ENCODE results near the gene MPL. TPM values are rescaled to one million over a fixed set of nuclear protein-coding genes. Genes with fewer than 3 reads are reported as not detected.

The MPL gene
- total RNA-seq, 1 experiment from 2014 or later, result 0.15 TPM

- ChIA-PET CTCF (no interaction called here), POLR2A (no interaction called here)
- H3K27me3 Mint-ChIP-seq (ENCODE audit: low read depth), result no peaks in the 10 kb centered on the region
- no peak for DNase-seq (ENCODE audit: low spot score)
- H3K4me1 Mint-ChIP-seq, result peaks cover 10% of the 10 kb centered on the region
- ATAC-seq, result no peak
- no peak overlapping the region for H3K4me3 Mint-ChIP-seq
- TF ChIP-seq EMX1 (CRISPR knock-in tag; IDR thresholded peaks at IDR 0.05) (no peak), SOX15 (CRISPR knock-in tag; IDR thresholded peaks at IDR 0.05) (no peak), ZNF281 (CRISPR knock-in tag; IDR thresholded peaks at IDR 0.05) (no peak), KAT7 (CRISPR knock-in tag; IDR thresholded peaks at IDR 0.05; ENCODE audit: borderline replicate concordance) (no peak), CTCF (IDR thresholded peaks at IDR 0.05) (no peak), GTF2I (CRISPR knock-in tag; conservative IDR thresholded peaks at IDR 0.05) (no peak), ZNF121 (CRISPR knock-in tag; IDR thresholded peaks at IDR 0.05) (no peak), E2F5 (CRISPR knock-in tag; IDR thresholded peaks at IDR 0.05) (no peak)
- no peaks in the 10 kb centered on the region for H3K36me3 Mint-ChIP-seq
- no peak overlapping the region for H3K27ac Mint-ChIP-seq
- H3K9me3 Mint-ChIP-seq, result peaks cover 1% of the 10 kb centered on the region
These were observed 17.9 kb upstream of the MPL start for GRCh38 chr1:43319766-43320165.

- no peak overlapping the region for H3K27ac Mint-ChIP-seq
- H3K27me3 Mint-ChIP-seq (ENCODE audit: low read depth), result no peaks in the 10 kb centered on the region
- H3K9me3 Mint-ChIP-seq, result peaks cover 13% of the 10 kb centered on the region
- ATAC-seq, result no peak
- H3K36me3 Mint-ChIP-seq, result no peaks in the 10 kb centered on the region
- peaks cover 11% of the 10 kb centered on the region for H3K4me1 Mint-ChIP-seq
- ChIA-PET CTCF (interaction anchor here (0.7 to 1.5 kb wide), 2 partner anchors 9 to 93 kb away, joined by 3 to 8 read pairs; no protein-coding TSS in a partner anchor), POLR2A (no interaction called here)
- no peak for DNase-seq (ENCODE audit: low spot score)
- H3K4me3 Mint-ChIP-seq, result no peak overlapping the region
- TF ChIP-seq ELF4 (CRISPR knock-in tag; IDR thresholded peaks at IDR 0.05; ENCODE audit: low read depth) (no peak), FOXP1 (CRISPR knock-in tag; IDR thresholded peaks at IDR 0.05; ENCODE audit: borderline replicate concordance) (no peak), USF2 (CRISPR knock-in tag; IDR thresholded peaks at IDR 0.05) (no peak), FOXP4 (CRISPR knock-in tag; IDR thresholded peaks at IDR 0.05) (no peak), ZNF219 (CRISPR knock-in tag; IDR thresholded peaks at IDR 0.05; ENCODE audit: borderline replicate concordance) (no peak), ZNF396 (CRISPR knock-in tag; IDR thresholded peaks at IDR 0.05; ENCODE audit: borderline replicate concordance) (no peak), AR (CRISPR knock-in tag; IDR thresholded peaks at IDR 0.05) (no peak), IRF1 (CRISPR knock-in tag; IDR thresholded peaks at IDR 0.05) (no peak), MYBL2 (CRISPR knock-in tag; IDR thresholded peaks at IDR 0.05) (no peak)
These were observed 16.2 kb upstream of the MPL start for GRCh38 chr1:43321331-43321891.
